C4-2B (cell line): ENCODE measurements around the gene RAPSN.

ENCODE experiments used
- CTCF ChIP-seq: fragments of 450-650 bp; conservative IDR thresholded peaks from 2 replicates; pipeline ENCODE4 v1.5.1; 2017; ENCODE audit warnings: mild to moderate bottlenecking
- ZFX ChIP-seq: fragments of 450-650 bp; IDR thresholded peaks from 2 replicates; pipeline ENCODE4 v1.6.1; 2017

DNA sequence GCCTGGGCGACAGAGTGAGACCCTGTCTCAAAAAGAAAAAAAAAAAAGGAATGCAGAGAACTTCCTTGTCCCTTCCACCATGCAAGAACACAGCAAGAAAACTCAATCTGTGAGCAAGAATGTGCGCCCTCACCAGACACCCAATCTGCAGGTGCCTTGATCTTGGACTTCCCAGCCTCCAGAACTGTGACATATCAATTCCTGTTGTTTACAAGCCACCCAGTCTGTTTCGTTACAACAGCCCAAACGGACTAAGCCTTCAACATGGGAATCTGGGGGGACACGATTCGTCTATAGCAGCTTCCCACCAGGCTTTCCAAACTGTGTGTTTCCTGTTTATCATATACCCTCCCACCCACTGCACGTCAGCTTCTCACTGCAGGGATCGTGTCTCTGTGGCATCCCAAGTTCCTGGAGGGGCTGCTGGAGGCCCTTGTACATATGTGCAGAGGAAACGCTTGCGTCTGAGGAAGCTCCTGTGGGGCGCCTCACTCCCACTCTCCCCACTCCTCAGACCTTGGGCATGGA is 11.7 kb downstream of the RAPSN start:
- TF ChIP-seq CTCF (no peak), ZFX (no peak)
